Sigmoid colon (tissue), 7 donors: ENCODE measurements around the gene NCKAP5. TPM values are rescaled to one million over a fixed set of nuclear protein-coding genes. Genes with fewer than 3 reads are reported as not detected.

Experiments
- DNase-seq: peaks from one replicate; pipeline ENCODE4 v3.0.0-alpha.2; 2019
- H3K27ac ChIP-seq, 4 donors: fragments of 200-600 bp; sonication (generic); one replicate each; pipeline ENCODE4 v1.5.1; 2016 to 2019; ENCODE audit warnings: mild to moderate bottlenecking in 1 of 4
- H3K27me3 ChIP-seq, 3 donors: fragments of 200-600 bp; sonication (generic); one replicate each; pipeline ENCODE4 v1.5.1; 2019; ENCODE audit warnings: mild to moderate bottlenecking in 1 of 3
- H3K36me3 ChIP-seq, 4 donors: fragments of 200-600 bp; sonication (generic); one replicate each; pipeline ENCODE4 v1.5.1; 2016 to 2019
- H3K4me1 ChIP-seq, 4 donors: fragments of 200-600 bp; sonication (generic); one replicate each; pipeline ENCODE4 v1.5.1; 2017 to 2019
- H3K4me3 ChIP-seq, 4 donors: fragments of 200-600 bp; sonication (generic); one replicate each; pipeline ENCODE4 v1.5.1; 2017 to 2019; ENCODE audit warnings: mild to moderate bottlenecking in 2 of 4, moderate library complexity in 1 of 4
- H3K9me3 ChIP-seq, 4 donors: fragments of 200-600 bp in 3 of 4; sonication (generic) in 3 of 4; one replicate each; pipeline versions ENCODE4 v1.5.1 to v1.6.1; 2013 to 2019
- CTCF ChIP-seq, 4 experiments: fragments of 450-650 bp in 3 of 4; fragments of 200-600 bp in 1 of 4; IDR thresholded peaks; one replicate each; pipeline ENCODE4 v1.5.1; 2016 to 2019; ENCODE audit warnings: antibody characterized with exemption in 4 of 4, mild to moderate bottlenecking in 3 of 4, moderate library complexity in 2 of 4
- EP300 ChIP-seq, 4 donors: sonication (generic); formaldehyde crosslinking; IDR thresholded peaks; one replicate each; pipeline ENCODE4 v1.6.1; 2017; ENCODE audit warnings: antibody characterized with exemption in 4 of 4
- POLR2A ChIP-seq, 2 donors: fragments of 450-650 bp; IDR thresholded peaks; one replicate each; pipeline ENCODE4 v1.6.1; 2016; ENCODE audit warnings: antibody characterized with exemption in 2 of 2, mild to moderate bottlenecking in 2 of 2, moderate library complexity in 2 of 2
- POLR2AphosphoS5 ChIP-seq, 4 donors: sonication (generic); formaldehyde crosslinking; IDR thresholded peaks; one replicate each; pipeline ENCODE4 v1.6.1; 2017; ENCODE audit warnings: antibody characterized with exemption in 4 of 4
- WGBS, 2 donors: extraction: QIAGEN DNeasy Blood & Tissue Kit; methylation state at CpG; one replicate each; pipeline ENCODE4 v1.1.7; 2013; 5-methylcytosine and 5-hydroxymethylcytosine counted together
- intact Hi-C: fragments of 100-400 bp; cut with DNase I; formaldehyde crosslinking; loops from one replicate; pipeline ENCODE4 v1.15.1; 2023
- polyA plus RNA-seq, 3 donors: library from polyadenylated mRNA; stranded (reverse); fragments of 200-250 nt; gene quantifications; one replicate each; pipeline ENCODE4 v1.2.3, GENCODE V29; 2013
- total RNA-seq, 4 donors: library from RNA; depleted of rRNA; stranded (reverse); fragments of >200 nt; gene quantifications; one replicate each; pipeline ENCODE4 v1.1.0, GENCODE V29; 2016
- donor health status: healthy with polysubstance abuse.
- donor health status: Bipolar disorder and iron deficiency.
- donor health status: healthy.

NCKAP5 gene
- total and polyA plus RNA-seq, 7 donors = under 0.01 to 3.7 (median 0.60) TPM

- 86 to 87% methylated on average over 2 of the region's 2 CpGs for WGBS, 2 donors
- no peak for TF ChIP-seq POLR2AphosphoS5 (IDR thresholded peaks at IDR 0.05)
- TF ChIP-seq EP300 (IDR thresholded peaks at IDR 0.05) = no peak
- TF ChIP-seq POLR2A (IDR thresholded peaks at IDR 0.05) = no peak
- TF ChIP-seq CTCF (IDR thresholded peaks at IDR 0.05) = no peak
- Histone ChIP-seq H3K27me3 (no peaks in the 10 kb centered on the region), H3K4me3 (no peak overlapping the region), H3K9me3 (no peaks in the 10 kb centered on the region), H3K4me1 (no peaks in the 10 kb centered on the region), H3K27ac (no peak overlapping the region), H3K36me3 (no peaks in the 10 kb centered on the region)
- intact Hi-C loops = no loop called here
- DNase-seq = no peak
Measured at GRCh38 chr2:133078667-133079411, 489.4 kb downstream of the NCKAP5 start.

GRCh38 chr2:133077269-133077822, 490.9 kb downstream of the NCKAP5 start:
- H3K4me1 ChIP-seq = no peaks in the 10 kb centered on the region
- TF ChIP-seq POLR2AphosphoS5 (IDR thresholded peaks at IDR 0.05) = peak in 1 of 4 donors; percentile 39
- TF ChIP-seq POLR2A (IDR thresholded peaks at IDR 0.05) = no peak
- TF ChIP-seq CTCF (IDR thresholded peaks at IDR 0.05) = no peak
- TF ChIP-seq EP300 (IDR thresholded peaks at IDR 0.05) = no peak
- no peaks in the 10 kb centered on the region for H3K36me3 ChIP-seq
- no peaks in the 10 kb centered on the region for H3K27me3 ChIP-seq
- H3K9me3 ChIP-seq = no peaks in the 10 kb centered on the region
- H3K4me3 ChIP-seq = no peak overlapping the region
- H3K27ac ChIP-seq = peak overlapping the region in 1 of 4 donors; percentile 27
- DNase-seq = no peak
- intact Hi-C loops = no loop called here
- WGBS, 2 donors = 78 to 83% methylated on average over 7 of the region's 7 CpGs

GRCh38 chr2:133072837-133073694, 495.2 kb downstream of the NCKAP5 start:
- H3K27ac ChIP-seq = no peak overlapping the region
- H3K4me1 ChIP-seq = no peaks in the 10 kb centered on the region
- WGBS, 2 donors = 77 to 80% methylated on average over 5 of the region's 5 CpGs
- H3K36me3 ChIP-seq = no peaks in the 10 kb centered on the region
- intact Hi-C loops = no loop called here
- no peak for DNase-seq
- H3K4me3 ChIP-seq = no peak overlapping the region
- H3K9me3 ChIP-seq = no peaks in the 10 kb centered on the region
- no peaks in the 10 kb centered on the region for H3K27me3 ChIP-seq
- no peak for TF ChIP-seq POLR2AphosphoS5 (IDR thresholded peaks at IDR 0.05)
- TF ChIP-seq EP300 (IDR thresholded peaks at IDR 0.05) = no peak
- TF ChIP-seq POLR2A (IDR thresholded peaks at IDR 0.05) = no peak
- TF ChIP-seq CTCF (IDR thresholded peaks at IDR 0.05) = no peak

GRCh38 chr2:133063775-133064174, 504.5 kb downstream of the NCKAP5 start:
- intact Hi-C loops = no loop called here
- DNase-seq = no peak
- Histone ChIP-seq H3K27me3 (no peaks in the 10 kb centered on the region), H3K4me1 (no peaks in the 10 kb centered on the region), H3K4me3 (no peak overlapping the region), H3K36me3 (no peaks in the 10 kb centered on the region), H3K27ac (no peak overlapping the region), H3K9me3 (no peaks in the 10 kb centered on the region)
- 20 to 29% methylated on average over 4 of the region's 4 CpGs for WGBS, 2 donors
- no peak for TF ChIP-seq POLR2A (IDR thresholded peaks at IDR 0.05)
